HG03045 (cell line): Measurements from ENCODE around the gene CDK15.

ENCODE experiments used
- ATAC-seq: cut with Tn5 transposase; IDR thresholded peaks from one replicate; pipeline ENCODE4 v1.9.1; 2021; ENCODE audit warnings: mild to moderate bottlenecking, moderate library complexity; ENCODE audit not compliant: unreplicated experiment

The CDK15 gene

GRCh38 chr2:201859949-201860348, 53.6 kb downstream of the CDK15 start:
- ATAC-seq = no peak

GRCh38 chr2:201860636-201861066, 54.3 kb downstream of the CDK15 start:
- no peak for ATAC-seq

GRCh38 chr2:201862843-201863242, 56.5 kb downstream of the CDK15 start:
- ATAC-seq = no peak

- no peak for ATAC-seq
Observed at GRCh38 chr2:201866643-201867473, 60.5 kb downstream of the CDK15 start.

- ATAC-seq = no peak
Observed at GRCh38 chr2:201871471-201871870, 65.1 kb downstream of the CDK15 start.

GRCh38 chr2:201872591-201872990, 66.3 kb downstream of the CDK15 start:
- no peak for ATAC-seq

- ATAC-seq = no peak
Observed at GRCh38 chr2:201879996-201880395, 73.7 kb downstream of the CDK15 start.

- ATAC-seq = no peak
Observed at GRCh38 chr2:201880579-201880978, 74.2 kb downstream of the CDK15 start.

- ATAC-seq = no peak
Observed at GRCh38 chr2:201880993-201881611, 74.8 kb downstream of the CDK15 start.

- ATAC-seq = no peak
Observed at GRCh38 chr2:201881741-201882140, 75.4 kb downstream of the CDK15 start.

- no peak for ATAC-seq
Observed at GRCh38 chr2:201882353-201883090, 76.2 kb downstream of the CDK15 start.

- no peak for ATAC-seq
Observed at GRCh38 chr2:201883606-201884369, 77.5 kb downstream of the CDK15 start.

GRCh38 chr2:201886504-201886903, 80.2 kb downstream of the CDK15 start:
- ATAC-seq = no peak

GRCh38 chr2:201887773-201888425, 81.6 kb downstream of the CDK15 start:
- no peak for ATAC-seq

- ATAC-seq = no peak
Observed at GRCh38 chr2:201888426-201888800, 82.1 kb downstream of the CDK15 start.

GRCh38 chr2:201890453-201890852, 84.1 kb downstream of the CDK15 start:
- ATAC-seq = no peak

GRCh38 chr2:201891676-201892075, 85.3 kb downstream of the CDK15 start:
- ATAC-seq = no peak

- ATAC-seq = no peak
Observed at GRCh38 chr2:201892516-201892915, 86.2 kb downstream of the CDK15 start.

GRCh38 chr2:201900362-201900761, 94.0 kb downstream of the CDK15 start:
- no peak for ATAC-seq

GRCh38 chr2:201901786-201902185, 95.4 kb downstream of the CDK15 start:
- ATAC-seq = no peak
